ENCODE measurements around the gene ACSL5. TPM values are rescaled to one million over a fixed set of nuclear protein-coding genes. Genes with fewer than 3 reads are reported as not detected.

Gene ACSL5
- total and polyA plus RNA-seq, 2 of the 8 experiments (the other 6 are each of a cell fraction or from before 2014, with no cell fraction given): not detected

GRCh38 chr10:112412696-112413095 is 38.8 kb downstream of the ACSL5 start:
- H3K56ac ChIP-seq (replicated peaks; ENCODE audit: insufficient read length, low read depth, low read length): no peak overlapping the region
- no peak overlapping the region for H2AFZ ChIP-seq (ENCODE audit: low read length)
- CTCF ChIA-PET (ENCODE audit: partially characterized antibody): interaction anchor here (1.0 to 1.8 kb wide), 3 partner anchors 9 to 97 kb away, joined by 3 to 4 read pairs (median 4); no protein-coding TSS in a partner anchor
- no peak overlapping the region for H3K4me3 ChIP-seq (ENCODE audit: extremely low read depth in 1 of 4, insufficient read depth in 2 of 4, low read depth in 3 of 4, low read length in 4 of 4)
- no peaks in the 10 kb centered on the region for H4K20me1 ChIP-seq (replicated peaks in 1 of 2; ENCODE audit: control insufficient read depth in 1 of 2, insufficient read depth in 2 of 2, low read length in 2 of 2)
- H3K14ac ChIP-seq (ENCODE audit: insufficient read length): no peak overlapping the region
- H3K79me1 ChIP-seq (ENCODE audit: low read depth, low read length): no peaks in the 10 kb centered on the region
- no peak overlapping the region for H3K9ac ChIP-seq (replicated peaks in 1 of 4; ENCODE audit: extremely low read depth in 1 of 4, low read depth in 3 of 4, low read length in 3 of 4)
- H3K27ac ChIP-seq (ENCODE audit: low read depth, low read length): no peak overlapping the region
- no peak overlapping the region for H2BK120ac ChIP-seq (replicated peaks; ENCODE audit: low read depth, low read length)
- no peak overlapping the region for H3K18ac ChIP-seq (ENCODE audit: extremely low read depth, low read length)
- H3K4ac ChIP-seq (replicated peaks; ENCODE audit: insufficient read length, low read depth, low read length): no peak overlapping the region
- no peak overlapping the region for H2BK20ac ChIP-seq (ENCODE audit: low read length)
- 87% methylated on average over 2 of the region's 2 CpGs; no CpG with 5 or more reads in 1 of the 2 experiments for WGBS, 2 experiments (ENCODE audit: extremely low coverage in 1 of 2, insufficient coverage in 1 of 2, insufficient read length in 1 of 2, insufficient replicate concordance in 2 of 2, low coverage in 1 of 2, low lambda C conversion rate in 2 of 2, missing lambda C conversion rate in 1 of 2)
- H3K27me3 ChIP-seq (replicated peaks in 1 of 4; ENCODE audit: control insufficient read depth in 3 of 4, extremely low read depth in 1 of 4, insufficient read depth in 3 of 4, low read length in 3 of 4): no peaks in the 10 kb centered on the region
- H4K5ac ChIP-seq (ENCODE audit: insufficient read length, low read depth, low read length): no peak overlapping the region
- POLR2A ChIA-PET (ENCODE audit: partially characterized antibody): no interaction called here
- no peak overlapping the region for H2AK5ac ChIP-seq (ENCODE audit: low read depth, low read length)
- no peak overlapping the region for H3K4me2 ChIP-seq (ENCODE audit: insufficient read depth in 1 of 2, low read depth in 2 of 2, low read length in 2 of 2)
- H2BK5ac ChIP-seq (ENCODE audit: low read depth, low read length): no peak overlapping the region
- no peak overlapping the region for H3K23ac ChIP-seq (ENCODE audit: insufficient read length)
- H4K8ac ChIP-seq (ENCODE audit: extremely low read depth, insufficient read depth, low read length): no peak overlapping the region
- no peaks in the 10 kb centered on the region for H3K36me3 ChIP-seq (ENCODE audit: control insufficient read depth in 2 of 4, insufficient read depth in 4 of 4, low read length in 3 of 4)
- no peak overlapping the region for H2BK15ac ChIP-seq (ENCODE audit: low read length)
- no peaks in the 10 kb centered on the region for H3K4me1 ChIP-seq (replicated peaks in 1 of 4; ENCODE audit: control insufficient read depth in 3 of 4, insufficient read depth in 4 of 4, low read length in 3 of 4)
- H3K79me2 ChIP-seq (ENCODE audit: control insufficient read depth in 1 of 2, insufficient read depth in 2 of 2, low read length in 2 of 2): no peaks in the 10 kb centered on the region
- H2BK12ac ChIP-seq (ENCODE audit: low read depth, low read length): no peak overlapping the region
- DNase-seq (ENCODE audit: low read depth in 1 of 2, low spot score in 2 of 2) (no peak), FAIRE-seq (no peak)
- no peak overlapping the region for H4K91ac ChIP-seq (replicated peaks; ENCODE audit: insufficient read length, low read length)
- no peaks in the 10 kb centered on the region for H3K23me2 ChIP-seq (ENCODE audit: low read depth, low read length)
- no peaks in the 10 kb centered on the region for H3K9me3 ChIP-seq (ENCODE audit: insufficient read depth in 2 of 2, low read depth in 1 of 2, low read length in 1 of 2)
- TF ChIP-seq POU5F1 (IDR thresholded peaks at IDR 0.05; ENCODE audit: low read depth, low read length): no peak
- TF ChIP-seq JUN (IDR thresholded peaks at IDR 0.05; ENCODE audit: low read depth, low read length): no peak
- no peak for TF ChIP-seq CTBP2 (IDR thresholded peaks at IDR 0.05; ENCODE audit: borderline replicate concordance, insufficient read depth, insufficient read length, low read length)
- no peak for TF ChIP-seq ZNF274 (IDR thresholded peaks at IDR 0.05; ENCODE audit: borderline replicate concordance, extremely low read depth, low read length)
- TF ChIP-seq MAFK (IDR thresholded peaks at IDR 0.05; ENCODE audit: low read depth, low read length): no peak
- TF ChIP-seq TBP (IDR thresholded peaks at IDR 0.05; ENCODE audit: low read depth, low read length): no peak
- TF ChIP-seq KDM5A (IDR thresholded peaks at IDR 0.05; ENCODE audit: low read length): no peak
- no peak for TF ChIP-seq RBBP5 (IDR thresholded peaks at IDR 0.05; ENCODE audit: borderline replicate concordance, low read depth, low read length)
- no peak for TF ChIP-seq CTCF (IDR thresholded peaks at IDR 0.05; ENCODE audit: control extremely low read depth in 1 of 3, insufficient read depth in 1 of 3, low read depth in 1 of 3, low read length in 3 of 3)
- TF ChIP-seq RXRA (IDR thresholded peaks at IDR 0.05; ENCODE audit: insufficient read depth, low read depth, low read length): no peak
- no peak for TF ChIP-seq TEAD4 (IDR thresholded peaks at IDR 0.05; ENCODE audit: low read depth, low read length)
- no peak for TF ChIP-seq TCF12 (IDR thresholded peaks at IDR 0.05; ENCODE audit: low read depth, low read length)
- no peak for TF ChIP-seq JUND (IDR thresholded peaks at IDR 0.05; ENCODE audit: low read length)
